Liver (tissue), 9 donors: ENCODE measurements around the gene CRB2. TPM values are rescaled to one million over a fixed set of nuclear protein-coding genes. Genes with fewer than 3 reads are reported as not detected.

Experiments used
- DNase-seq: peaks from one replicate; pipeline ENCODE4 v3.0.0-alpha.2; 2017; ENCODE audit warnings: low spot score
- H3K27ac ChIP-seq, 2 donors: one replicate each; pipeline ENCODE4 v1.7.0; 2013; ENCODE audit warnings: inconsistent platforms in 2 of 2, low read length in 2 of 2, control low read depth in 1 of 2, low read depth in 1 of 2, mild to moderate bottlenecking in 1 of 2
- H3K27me3 ChIP-seq, 4 donors: one replicate each; pipeline versions ENCODE4 v1.6.1 to v1.7.0; 2013; ENCODE audit warnings: low read length in 3 of 4, inconsistent platforms in 1 of 4, mild to moderate bottlenecking in 1 of 4, moderate library complexity in 1 of 4; ENCODE audit not compliant: control insufficient read depth in 4 of 4, insufficient read depth in 4 of 4
- H3K36me3 ChIP-seq, 4 donors: one replicate each; pipeline versions ENCODE4 v1.6.1 to v1.7.0; 2013; ENCODE audit warnings: low read length in 3 of 4, mild to moderate bottlenecking in 3 of 4, low read depth in 1 of 4, moderate library complexity in 1 of 4; ENCODE audit not compliant: control insufficient read depth in 4 of 4, insufficient read depth in 3 of 4
- H3K4me1 ChIP-seq, 4 donors: one replicate each; pipeline versions ENCODE4 v1.6.1 to v1.7.0; 2013; ENCODE audit warnings: low read length in 3 of 4, mild to moderate bottlenecking in 3 of 4, moderate library complexity in 1 of 4; ENCODE audit not compliant: control insufficient read depth in 4 of 4, insufficient read depth in 4 of 4
- H3K4me3 ChIP-seq, 3 donors: one replicate each; pipeline versions ENCODE4 v1.6.1 to v1.7.0; 2013; ENCODE audit warnings: low read length in 3 of 3, control low read depth in 1 of 3, low read depth in 1 of 3, mild to moderate bottlenecking in 1 of 3
- H3K9ac ChIP-seq, 2 donors: one replicate each; pipeline ENCODE4 v1.7.0; 2013; ENCODE audit warnings: low read length in 2 of 2, mild to moderate bottlenecking in 2 of 2, moderate library complexity in 2 of 2, control low read depth in 1 of 2, low read depth in 1 of 2
- H3K9me3 ChIP-seq, 4 donors: one replicate each; pipeline versions ENCODE4 v1.6.1 to v1.7.0; 2013; ENCODE audit warnings: low read length in 3 of 4; ENCODE audit not compliant: control insufficient read depth in 4 of 4
- EGR1 ChIP-seq, 2 donors: IDR thresholded peaks; 2 replicates each; pipeline ENCODE4 v1.6.1; 2016 to 2018; ENCODE audit warnings: antibody characterized with exemption in 2 of 2, low read depth in 2 of 2
- FOXA1 ChIP-seq: IDR thresholded peaks from 2 replicates; pipeline ENCODE4 v1.6.1; 2016; ENCODE audit warnings: antibody characterized with exemption
- HNF4A ChIP-seq, 2 donors: conservative IDR thresholded peaks; 2 replicates each; pipeline ENCODE4 v1.6.1; 2016; ENCODE audit warnings: antibody characterized with exemption in 2 of 2, mild to moderate bottlenecking in 2 of 2
- HNF4G ChIP-seq: IDR thresholded peaks from 2 replicates; pipeline ENCODE4 v1.6.1; 2016; ENCODE audit warnings: antibody characterized with exemption
- JUND ChIP-seq, 2 donors: IDR thresholded peaks; 2 replicates each; pipeline ENCODE4 v1.6.1; 2016; ENCODE audit warnings: antibody characterized with exemption in 2 of 2
- WGBS: extraction: QIAGEN DNeasy Blood & Tissue Kit; methylation state at CpG from one replicate; pipeline ENCODE4 v1.1.7; 2013; 5-methylcytosine and 5-hydroxymethylcytosine counted together
- polyA plus RNA-seq, 2 donors: library from polyadenylated mRNA; stranded (reverse) in 1 of 2; unstranded in 1 of 2; fragments of 200-250 nt in 1 of 2; fragments of >200 nt in 1 of 2; fragmentation: Nextera tagmentation in 1 of 2; extraction: Ambion mirVana in 1 of 2; gene quantifications; one replicate each; pipeline versions ENCODE4 v1.2.1 to v1.2.3, GENCODE V29; 2013 to 2015
- total RNA-seq, 2 donors: library from RNA; depleted of rRNA; stranded (reverse); fragments of >200 nt; gene quantifications; one replicate each; pipeline ENCODE4 v1.2.3, GENCODE V29; 2014
- TF ChIP-seq, protein P1 (sequence below): IDR thresholded peaks from 2 replicates; pipeline ENCODE4 v1.6.1; 2016; ENCODE audit warnings: antibody characterized with exemption
- TF ChIP-seq, protein P2 (sequence below): IDR thresholded peaks from 2 replicates; pipeline ENCODE4 v1.6.1; 2016; ENCODE audit warnings: antibody characterized with exemption, mild to moderate bottlenecking
- TF ChIP-seq, protein P3 (sequence below): IDR thresholded peaks from 2 replicates; pipeline ENCODE4 v1.6.1; 2016; ENCODE audit warnings: antibody characterized with exemption
- donor health status: healthy.
- donor health status: healthy.
- donor health status: healthy.
- donor health status: healthy.
- donor health status: healthy.

CRB2 gene
- total and polyA plus RNA-seq, 4 donors: 1.7 TPM; not detected in 3

DNA sequence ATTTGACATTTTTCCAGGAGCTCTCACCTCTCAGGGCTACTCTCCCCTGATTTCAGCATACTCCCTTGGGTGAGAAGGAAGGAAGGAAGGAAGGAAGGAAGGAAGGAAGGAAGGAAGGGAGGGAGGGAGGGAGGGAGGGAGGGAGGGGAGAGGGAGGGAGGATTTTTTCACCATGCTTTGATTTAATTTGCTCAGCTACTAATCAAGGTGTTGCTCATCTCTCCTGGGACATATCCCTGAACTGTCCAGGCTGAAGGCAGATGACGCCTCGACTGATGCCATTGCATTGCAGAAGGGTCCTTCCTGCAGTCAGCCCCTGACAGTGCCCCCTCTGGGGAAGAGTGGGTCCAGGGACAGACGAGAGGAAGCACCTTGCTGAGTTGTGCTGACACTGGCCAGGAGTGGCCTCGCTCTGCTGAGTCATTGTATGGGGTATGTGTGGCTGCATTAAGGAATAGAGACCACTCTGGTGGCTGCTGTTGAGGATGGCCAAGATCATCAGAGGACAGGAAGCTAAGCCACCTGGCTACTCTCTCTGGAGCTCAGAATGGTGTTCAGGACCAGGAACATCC lies 43.6 kb upstream of the CRB2 start:
- Histone ChIP-seq H3K27me3 (no peaks in the 10 kb centered on the region), H3K9ac (no peak overlapping the region), H3K4me3 (no peak overlapping the region), H3K9me3 (no peaks in the 10 kb centered on the region), H3K36me3 (no peaks in the 10 kb centered on the region), H3K4me1 (peaks cover 0 to 14% (median 11%) of the 10 kb centered on the region in 4 donors), H3K27ac (no peak overlapping the region)
- WGBS: 83% methylated on average over 4 of the region's 4 CpGs
- TF ChIP-seq, protein P1, sequence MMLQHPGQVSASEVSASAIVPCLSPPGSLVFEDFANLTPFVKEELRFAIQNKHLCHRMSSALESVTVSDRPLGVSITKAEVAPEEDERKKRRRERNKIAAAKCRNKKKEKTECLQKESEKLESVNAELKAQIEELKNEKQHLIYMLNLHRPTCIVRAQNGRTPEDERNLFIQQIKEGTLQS: no peak
- TF ChIP-seq, protein P2, sequence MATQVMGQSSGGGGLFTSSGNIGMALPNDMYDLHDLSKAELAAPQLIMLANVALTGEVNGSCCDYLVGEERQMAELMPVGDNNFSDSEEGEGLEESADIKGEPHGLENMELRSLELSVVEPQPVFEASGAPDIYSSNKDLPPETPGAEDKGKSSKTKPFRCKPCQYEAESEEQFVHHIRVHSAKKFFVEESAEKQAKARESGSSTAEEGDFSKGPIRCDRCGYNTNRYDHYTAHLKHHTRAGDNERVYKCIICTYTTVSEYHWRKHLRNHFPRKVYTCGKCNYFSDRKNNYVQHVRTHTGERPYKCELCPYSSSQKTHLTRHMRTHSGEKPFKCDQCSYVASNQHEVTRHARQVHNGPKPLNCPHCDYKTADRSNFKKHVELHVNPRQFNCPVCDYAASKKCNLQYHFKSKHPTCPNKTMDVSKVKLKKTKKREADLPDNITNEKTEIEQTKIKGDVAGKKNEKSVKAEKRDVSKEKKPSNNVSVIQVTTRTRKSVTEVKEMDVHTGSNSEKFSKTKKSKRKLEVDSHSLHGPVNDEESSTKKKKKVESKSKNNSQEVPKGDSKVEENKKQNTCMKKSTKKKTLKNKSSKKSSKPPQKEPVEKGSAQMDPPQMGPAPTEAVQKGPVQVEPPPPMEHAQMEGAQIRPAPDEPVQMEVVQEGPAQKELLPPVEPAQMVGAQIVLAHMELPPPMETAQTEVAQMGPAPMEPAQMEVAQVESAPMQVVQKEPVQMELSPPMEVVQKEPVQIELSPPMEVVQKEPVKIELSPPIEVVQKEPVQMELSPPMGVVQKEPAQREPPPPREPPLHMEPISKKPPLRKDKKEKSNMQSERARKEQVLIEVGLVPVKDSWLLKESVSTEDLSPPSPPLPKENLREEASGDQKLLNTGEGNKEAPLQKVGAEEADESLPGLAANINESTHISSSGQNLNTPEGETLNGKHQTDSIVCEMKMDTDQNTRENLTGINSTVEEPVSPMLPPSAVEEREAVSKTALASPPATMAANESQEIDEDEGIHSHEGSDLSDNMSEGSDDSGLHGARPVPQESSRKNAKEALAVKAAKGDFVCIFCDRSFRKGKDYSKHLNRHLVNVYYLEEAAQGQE: no peak
- TF ChIP-seq, protein P3, sequence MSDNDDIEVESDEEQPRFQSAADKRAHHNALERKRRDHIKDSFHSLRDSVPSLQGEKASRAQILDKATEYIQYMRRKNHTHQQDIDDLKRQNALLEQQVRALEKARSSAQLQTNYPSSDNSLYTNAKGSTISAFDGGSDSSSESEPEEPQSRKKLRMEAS: no peak
- DNase-seq: no peak

DNA sequence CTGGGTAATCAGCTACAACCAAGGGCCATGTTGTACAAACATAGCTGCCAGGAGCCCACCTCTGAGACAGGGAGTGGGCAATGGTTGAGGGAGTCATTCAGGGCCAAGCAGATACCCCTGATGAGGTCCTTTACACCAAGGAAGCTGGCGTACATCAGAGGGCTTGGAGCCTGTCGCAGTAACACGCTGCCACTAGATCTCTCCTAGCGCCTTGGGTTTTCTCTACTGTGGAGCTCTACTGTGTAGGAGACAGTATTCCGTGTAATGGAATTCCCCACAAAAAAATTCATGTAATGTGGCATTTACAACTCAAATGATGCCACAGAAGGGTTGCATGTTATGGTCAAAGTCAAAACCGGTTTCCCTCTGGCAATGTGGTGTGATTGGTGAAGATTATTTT lies 41.4 kb upstream of the CRB2 start:
- no peak overlapping the region for H3K4me3 ChIP-seq
- DNase-seq: no peak
- no peaks in the 10 kb centered on the region for H3K9me3 ChIP-seq
- peaks cover 0 to 29% (median 20%) of the 10 kb centered on the region in 4 donors for H3K4me1 ChIP-seq
- WGBS: 98% methylated on average over 6 of the region's 6 CpGs
- H3K9ac ChIP-seq: no peak overlapping the region
- TF ChIP-seq FOXA1: no peak
- no peak for TF ChIP-seq HNF4A (conservative IDR thresholded peaks at IDR 0.05)
- TF ChIP-seq JUND (IDR thresholded peaks at IDR 0.05): no peak
- TF ChIP-seq EGR1 (IDR thresholded peaks at IDR 0.05; ENCODE audit: low read depth in 2 of 2): no peak
- H3K27me3 ChIP-seq: no peaks in the 10 kb centered on the region
- no peaks in the 10 kb centered on the region for H3K36me3 ChIP-seq
- H3K27ac ChIP-seq: no peak overlapping the region

DNA sequence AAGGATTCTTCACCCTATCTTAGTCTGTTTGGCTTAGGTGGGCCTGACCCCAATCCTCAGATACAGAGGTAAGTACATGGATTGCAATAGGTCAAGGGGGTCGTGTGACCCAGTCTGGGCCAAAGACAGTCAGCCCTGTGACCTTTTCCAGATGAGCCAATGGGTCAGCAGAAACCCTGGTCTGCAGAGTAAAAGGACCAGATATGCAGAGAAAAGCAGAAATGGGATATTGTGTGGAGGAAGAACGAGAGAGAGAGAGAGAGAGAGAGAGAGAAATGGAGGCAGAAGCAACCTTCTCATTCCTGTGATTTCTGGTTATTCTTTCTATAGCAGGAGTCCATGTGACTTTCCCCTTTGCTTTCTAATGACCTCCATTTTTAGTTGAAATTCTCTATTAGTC lies 40.4 kb upstream of the CRB2 start:
- no peaks in the 10 kb centered on the region for H3K27me3 ChIP-seq
- H3K9me3 ChIP-seq: no peaks in the 10 kb centered on the region
- TF ChIP-seq, protein P1: no peak
- TF ChIP-seq JUND (IDR thresholded peaks at IDR 0.05): no peak
- no peak for TF ChIP-seq HNF4G
- TF ChIP-seq EGR1 (IDR thresholded peaks at IDR 0.05; ENCODE audit: low read depth in 2 of 2): no peak
- DNase-seq: no peak
- H3K4me3 ChIP-seq: no peak overlapping the region
- H3K4me1 ChIP-seq: peaks cover 0 to 36% (median 21%) of the 10 kb centered on the region in 4 donors
- WGBS: 77% methylated on average over 2 of the region's 2 CpGs
- H3K27ac ChIP-seq: no peak overlapping the region
- no peak overlapping the region for H3K9ac ChIP-seq
- no peaks in the 10 kb centered on the region for H3K36me3 ChIP-seq
